Measurements from ENCODE around the gene FAM171A1.
A peak's percentile ranks its signal among the peaks of the same experiment; 100 is the strongest.
"Not testable (repeated sequence)": the region's sequence is repeated elsewhere in the genome, so short reads cannot be mapped to it uniquely, and the experiment has no call there.

The FAM171A1 gene

DNA sequence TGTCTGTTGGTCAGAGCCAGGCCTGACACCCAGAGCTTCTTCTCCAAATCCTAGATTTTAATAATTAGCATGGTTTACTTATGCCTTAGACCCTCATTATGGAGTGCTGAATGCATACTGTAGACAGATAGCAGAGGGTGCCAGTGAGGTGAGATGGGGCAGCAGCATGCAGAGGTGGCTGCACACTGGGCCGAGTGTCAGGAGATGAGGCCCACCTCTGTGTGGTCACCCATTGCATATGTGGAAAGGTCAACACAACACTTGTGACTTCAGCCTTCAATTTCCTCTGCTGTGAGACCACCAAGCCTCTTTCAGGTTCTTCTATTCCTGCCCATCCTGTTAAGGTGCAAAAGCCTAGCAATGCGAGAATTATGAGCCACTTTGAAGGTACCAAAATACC, 162.9 kb downstream of the FAM171A1 start:
- DNase-seq (ENCODE audit: low spot score): no peak

DNA sequence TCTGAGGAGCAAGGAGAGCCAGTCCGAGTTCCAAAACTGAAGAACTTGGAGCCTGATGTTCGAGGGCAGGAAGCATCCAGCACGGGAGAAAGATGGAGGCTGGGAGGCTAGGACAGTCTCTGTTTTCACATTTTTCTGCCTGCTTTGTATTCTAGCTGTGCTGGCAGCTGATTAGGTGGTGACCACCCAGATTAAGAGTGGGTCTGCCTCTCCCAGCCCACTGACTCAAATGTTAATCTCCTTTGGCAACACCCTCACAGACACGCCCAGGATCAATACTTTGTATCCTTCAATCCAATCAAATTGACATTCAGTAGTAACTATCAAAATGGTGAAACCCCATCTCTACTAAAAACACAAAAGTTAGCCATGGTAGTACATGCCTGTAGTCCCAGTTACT, 163.7 kb downstream of the FAM171A1 start:
- DNase-seq (ENCODE audit: low spot score): not testable (repeated sequence)

DNA sequence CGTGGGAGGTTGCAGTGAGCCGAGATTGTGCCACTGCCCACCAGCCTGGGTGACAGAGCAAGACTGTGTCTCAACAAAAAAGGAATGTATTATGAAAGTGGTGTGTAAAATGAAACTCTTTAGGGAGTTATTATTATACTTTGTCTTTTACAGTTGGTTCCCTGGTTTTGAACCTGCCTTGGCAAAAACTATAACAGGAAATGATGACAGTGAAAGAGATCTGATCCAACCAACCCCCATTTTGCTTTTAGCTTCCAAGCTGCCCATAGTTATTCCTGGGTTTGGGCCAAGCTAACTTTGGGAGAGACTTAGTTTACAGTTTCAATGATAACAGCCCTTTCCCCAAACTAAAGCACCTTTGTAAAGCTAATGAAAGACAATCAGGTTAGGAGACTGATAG, 168.4 kb downstream of the FAM171A1 start:
- DNase-seq (ENCODE audit: low spot score): no peak

DNA sequence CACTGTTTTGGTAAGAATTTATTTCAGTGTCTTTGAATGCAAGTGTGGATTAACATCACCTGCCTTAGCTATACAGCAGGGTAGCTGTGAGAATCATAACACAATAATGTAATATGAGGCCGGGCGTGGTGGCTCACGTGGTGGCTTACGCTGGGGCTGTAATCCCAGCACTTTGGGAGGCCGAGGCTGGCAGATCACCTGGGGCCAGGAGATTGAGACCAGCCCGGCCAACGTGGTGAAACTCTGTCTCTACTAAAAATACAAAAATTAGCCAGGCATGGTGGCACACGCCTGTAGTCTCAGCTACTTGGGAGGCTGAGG, 168.8 kb downstream of the FAM171A1 start:
- not testable (repeated sequence) for DNase-seq (ENCODE audit: low spot score)

DNA sequence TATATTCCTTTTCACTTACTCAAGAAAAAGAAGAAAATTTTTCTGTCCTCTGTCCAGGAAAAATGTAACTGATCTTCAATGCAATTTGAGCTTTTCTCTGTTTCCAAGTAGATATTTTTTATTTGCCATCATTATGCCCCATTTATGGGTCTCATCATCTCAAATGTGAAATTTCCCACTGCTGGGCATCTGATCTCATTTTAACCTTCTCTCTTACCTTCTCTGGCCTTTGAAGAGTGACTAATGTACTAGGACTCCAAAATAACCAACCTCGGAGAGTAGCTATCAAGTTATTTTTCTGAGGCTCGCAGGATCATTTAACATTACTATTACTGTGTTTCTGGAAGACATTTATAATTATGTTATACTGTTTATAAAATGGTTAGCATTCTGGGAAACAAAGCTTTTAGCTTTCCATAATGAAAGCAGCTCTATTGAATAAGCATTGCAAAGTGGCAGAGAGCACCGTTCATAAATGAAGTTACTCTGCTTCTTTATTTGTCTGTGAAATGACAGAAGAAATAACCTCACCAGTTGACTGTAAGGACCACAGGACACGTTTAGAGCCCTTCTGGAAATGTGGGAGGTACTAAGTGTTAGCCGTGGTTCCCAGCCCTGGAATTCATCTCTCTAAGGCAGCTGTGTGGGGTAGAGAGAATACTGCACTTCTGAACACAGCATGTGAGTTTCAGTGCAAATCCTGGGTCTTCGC, 169.3 kb downstream of the FAM171A1 start:
- DNase-seq (ENCODE audit: low spot score): peak; percentile 72

DNA sequence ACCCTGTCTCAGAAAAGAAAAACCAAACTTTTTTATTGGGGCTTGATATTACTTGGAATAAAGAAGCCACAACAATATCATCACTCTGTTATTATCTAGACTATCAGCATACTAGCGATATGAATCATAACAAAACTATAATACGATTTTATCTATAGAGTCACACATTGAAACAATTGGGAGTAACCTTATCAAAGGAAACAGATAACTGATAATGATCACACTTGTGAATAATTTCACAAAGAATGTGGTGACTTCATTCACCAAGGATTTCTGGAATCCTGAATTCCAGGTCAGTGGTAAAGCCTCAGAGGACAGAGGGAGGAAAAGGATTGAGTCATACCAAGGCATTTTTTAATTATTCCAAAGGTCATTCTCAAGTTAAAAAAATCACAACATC, 170.5 kb downstream of the FAM171A1 start:
- peak; percentile 90 for DNase-seq (ENCODE audit: low spot score)

DNA sequence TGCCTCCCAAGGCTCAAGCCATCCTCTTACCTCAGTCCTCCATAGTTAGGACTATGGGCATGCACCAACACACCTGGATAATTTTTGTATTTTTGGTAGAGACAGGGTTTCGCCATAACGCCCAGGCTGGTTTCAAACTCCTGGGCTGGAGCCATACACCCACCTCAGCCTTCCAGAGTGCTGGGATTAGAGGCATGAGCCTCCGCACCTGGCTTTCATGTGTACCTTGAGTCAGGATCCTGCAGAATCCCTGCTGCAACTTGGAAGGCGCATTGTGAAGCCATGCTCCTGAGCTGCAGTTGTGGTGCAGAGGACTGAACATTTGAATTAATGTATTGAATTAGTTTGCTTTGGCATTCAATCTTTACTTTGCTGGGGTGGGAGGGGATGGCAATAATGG, 173.2 kb downstream of the FAM171A1 start:
- no peak for DNase-seq (ENCODE audit: low spot score)

DNA sequence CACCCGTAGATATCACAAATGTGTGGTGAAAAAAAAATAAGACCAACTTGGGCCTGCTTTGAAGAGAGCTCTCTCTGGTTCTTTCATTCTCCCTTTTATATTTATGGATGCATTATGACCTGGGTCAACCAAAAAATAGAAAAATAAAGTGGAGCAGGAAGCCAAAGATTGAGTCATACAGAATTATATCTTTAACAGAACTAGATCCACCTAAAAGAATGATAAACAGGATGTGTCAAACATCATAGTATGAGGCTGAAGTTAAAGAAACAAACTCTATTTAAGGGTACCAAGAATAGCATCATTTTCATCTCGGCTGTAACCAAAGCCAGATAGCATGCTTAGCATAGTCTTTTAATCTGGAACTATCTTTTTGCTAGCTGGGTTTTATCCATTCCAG, 173.8 kb downstream of the FAM171A1 start:
- DNase-seq (ENCODE audit: low spot score): no peak

DNA sequence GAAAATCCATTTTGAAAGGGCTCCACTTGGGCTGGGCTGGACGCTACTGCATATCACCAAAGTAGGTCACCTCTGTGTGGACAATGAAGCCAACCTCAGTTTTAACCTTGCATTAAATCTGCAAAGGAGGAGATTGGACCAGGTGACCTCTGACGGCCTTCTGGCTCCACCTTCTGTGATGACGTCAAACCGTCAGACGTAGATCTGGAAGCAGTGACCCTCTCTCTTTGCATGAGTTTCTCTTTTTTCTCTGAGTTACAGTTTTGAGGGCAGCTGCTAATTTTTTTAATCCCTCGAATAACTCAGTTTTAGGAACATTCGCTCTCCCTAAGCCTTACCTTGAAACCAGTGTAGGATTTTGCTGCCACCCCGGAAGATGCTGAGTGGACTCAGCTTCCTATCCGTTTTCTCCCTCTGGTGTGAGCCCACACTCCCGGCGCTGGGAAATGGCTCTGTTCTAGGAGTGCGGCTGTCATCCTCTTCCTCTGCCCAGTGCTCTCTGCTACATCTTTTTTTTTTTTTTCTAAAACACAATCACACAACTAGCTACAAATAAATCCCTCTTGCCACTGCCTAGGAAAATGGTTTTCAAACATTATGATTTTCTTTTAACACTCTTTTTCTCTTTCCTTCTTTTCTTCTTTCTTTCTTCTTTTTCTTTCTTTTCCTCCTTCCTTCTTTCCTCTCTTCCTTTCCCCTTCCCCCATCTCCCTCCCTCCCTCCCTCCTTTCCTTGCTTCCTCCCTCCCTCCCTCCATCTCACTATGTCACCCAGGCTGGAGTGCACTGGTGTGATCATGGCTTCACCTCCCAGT, 174.9 kb downstream of the FAM171A1 start:
- no peak for DNase-seq (ENCODE audit: low spot score)

DNA sequence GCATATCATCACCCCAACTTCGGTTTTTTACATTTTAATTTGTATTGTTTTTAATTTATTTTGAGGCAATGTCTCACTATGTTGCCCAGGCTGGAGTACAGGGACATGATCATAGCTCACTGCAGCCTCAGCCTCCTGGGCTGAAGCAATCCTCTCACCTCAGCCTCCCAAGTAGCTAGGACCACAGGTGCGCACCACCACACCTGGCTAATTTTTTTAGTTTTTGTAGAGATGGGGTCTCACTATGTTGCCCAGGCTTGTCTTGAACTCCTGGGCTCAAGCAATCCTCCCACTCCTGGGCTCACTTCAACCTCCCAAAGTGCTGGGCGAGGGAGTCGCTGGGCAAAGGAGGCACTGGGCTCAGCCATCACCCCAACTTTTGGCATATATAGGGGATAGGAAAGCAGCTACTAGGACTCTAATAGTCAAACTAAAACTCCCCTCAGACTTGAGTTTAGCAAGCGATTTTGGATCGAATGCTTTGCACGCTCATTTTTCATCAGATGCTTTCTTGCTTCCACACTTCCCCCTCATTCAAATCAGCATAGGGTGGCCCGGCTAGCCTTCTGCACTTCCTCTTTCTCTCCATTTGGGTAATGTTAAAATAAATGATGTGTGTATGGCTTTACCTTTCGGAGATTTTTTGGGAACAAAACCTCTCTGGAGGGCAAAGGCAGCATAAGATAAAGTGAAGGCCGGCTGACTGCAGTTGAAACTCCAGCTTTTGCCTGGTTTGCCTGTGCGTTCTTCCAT, 181.8 kb downstream of the FAM171A1 start:
- DNase-seq (ENCODE audit: low spot score): no peak

DNA sequence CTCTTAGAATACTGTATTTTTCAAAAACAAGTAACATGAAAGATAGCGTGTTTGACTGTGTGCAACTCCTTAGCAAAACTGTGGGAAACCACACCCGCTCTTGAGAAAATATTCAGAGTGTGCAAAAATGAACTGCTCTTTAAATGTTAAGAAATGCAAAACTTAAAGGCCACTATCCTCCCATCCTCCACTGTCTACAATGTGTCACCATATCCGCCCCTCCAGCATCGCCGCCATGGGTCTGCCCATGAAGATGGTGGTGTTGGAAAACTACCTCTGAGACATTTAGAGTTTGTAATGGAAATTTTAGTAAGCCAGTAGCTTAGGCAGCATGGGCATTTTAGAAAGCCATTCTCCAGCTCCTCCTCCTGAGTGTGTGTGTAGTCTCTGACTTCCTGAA, 182.5 kb downstream of the FAM171A1 start:
- DNase-seq (ENCODE audit: low spot score): no peak

DNA sequence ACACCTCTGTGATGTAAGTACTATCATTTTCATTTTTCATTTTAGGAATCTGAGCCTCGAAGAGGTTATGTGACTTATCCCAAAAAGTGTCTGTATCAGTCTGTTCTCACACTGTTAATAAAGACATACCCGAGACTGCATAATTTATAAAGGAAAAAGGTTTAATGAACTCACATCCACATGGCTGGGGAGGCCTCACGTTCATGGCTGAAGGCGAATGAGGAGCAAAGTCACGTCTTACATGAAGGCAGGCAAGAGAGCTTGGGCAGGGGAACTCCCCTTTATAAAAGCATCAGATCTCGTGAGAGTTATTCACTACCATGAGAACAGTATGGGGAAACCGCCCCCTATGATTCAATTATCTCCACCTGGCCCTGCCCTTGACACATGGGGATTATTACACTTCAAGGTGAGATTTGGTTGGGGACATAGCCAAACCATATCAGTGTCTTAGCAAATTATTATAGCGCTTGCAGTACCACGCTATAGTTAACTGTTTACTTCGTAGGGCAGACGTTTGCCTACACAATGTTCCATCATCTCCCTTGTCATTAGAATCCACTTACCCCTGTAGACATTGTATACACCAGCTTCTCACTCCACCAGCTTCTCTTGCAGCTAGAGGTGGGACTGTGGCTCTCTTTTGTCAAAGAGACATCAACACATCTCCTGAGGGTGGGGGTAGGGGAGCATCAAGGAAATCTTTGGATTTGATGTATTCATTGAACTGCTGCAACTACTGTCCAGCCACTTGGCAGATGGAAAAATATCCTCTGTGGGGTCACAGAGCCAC, 187.2 kb downstream of the FAM171A1 start:
- no peak for DNase-seq (ENCODE audit: low spot score)

DNA sequence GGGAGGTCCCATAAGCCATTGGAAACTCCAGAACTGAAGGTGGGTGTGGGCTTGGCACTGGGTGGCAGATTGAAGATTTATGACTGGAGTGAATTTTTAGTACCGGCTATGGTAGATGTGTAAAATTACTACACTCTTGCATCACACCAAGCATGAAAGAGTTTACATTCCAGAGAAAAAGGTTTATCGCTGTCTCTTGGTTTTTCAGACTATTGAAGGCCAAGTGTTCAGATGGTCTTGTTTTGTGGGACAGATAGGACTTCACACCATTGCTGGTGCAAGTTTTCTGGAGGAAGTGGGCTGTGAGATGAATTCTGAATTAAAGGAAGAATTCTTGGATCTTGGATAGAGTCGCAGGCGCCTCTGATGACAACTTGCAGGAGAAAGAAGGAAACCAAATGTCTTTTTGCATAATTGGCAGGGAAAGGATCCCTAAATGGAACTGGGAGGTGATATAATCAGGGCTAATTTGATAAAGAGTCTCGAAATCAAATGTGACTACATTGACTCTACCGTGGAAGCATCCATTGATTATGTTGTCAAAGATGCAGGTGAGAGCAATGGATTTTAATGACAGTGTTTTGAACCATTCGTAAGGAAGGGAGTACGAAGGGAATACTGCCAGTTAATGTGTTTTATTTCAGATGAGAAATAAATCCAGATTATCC, 188.4 kb downstream of the FAM171A1 start:
- peak; percentile 57 for DNase-seq (ENCODE audit: low spot score)

DNA sequence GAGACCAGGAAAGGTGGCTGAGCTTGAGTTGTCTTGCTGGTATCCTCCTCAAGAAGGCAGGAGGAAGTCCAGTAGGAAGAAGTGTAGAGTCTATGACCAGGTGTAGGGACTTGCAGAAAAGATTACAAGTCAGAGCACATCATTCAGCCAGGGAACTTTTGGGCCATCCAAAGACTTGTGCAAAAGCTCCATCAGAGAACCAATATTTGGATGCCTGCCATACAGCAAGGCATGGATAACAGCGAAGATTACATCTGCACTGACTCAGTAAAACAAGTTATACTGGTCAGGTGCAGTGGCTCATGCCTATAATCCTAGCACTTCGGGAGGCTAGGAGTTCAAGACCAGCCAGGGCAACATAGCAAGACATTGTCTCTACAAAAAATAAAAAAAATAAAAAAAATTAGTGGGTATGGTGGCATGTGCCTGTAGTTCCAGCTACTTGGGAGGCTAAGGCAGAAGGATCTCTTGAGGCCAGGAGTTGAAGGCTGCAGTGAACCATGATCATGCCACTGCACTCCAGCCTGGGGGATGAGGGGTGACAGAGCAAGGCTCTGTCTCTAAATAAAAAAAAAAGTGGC, 189.4 kb downstream of the FAM171A1 start:
- no peak for DNase-seq (ENCODE audit: low spot score)

DNA sequence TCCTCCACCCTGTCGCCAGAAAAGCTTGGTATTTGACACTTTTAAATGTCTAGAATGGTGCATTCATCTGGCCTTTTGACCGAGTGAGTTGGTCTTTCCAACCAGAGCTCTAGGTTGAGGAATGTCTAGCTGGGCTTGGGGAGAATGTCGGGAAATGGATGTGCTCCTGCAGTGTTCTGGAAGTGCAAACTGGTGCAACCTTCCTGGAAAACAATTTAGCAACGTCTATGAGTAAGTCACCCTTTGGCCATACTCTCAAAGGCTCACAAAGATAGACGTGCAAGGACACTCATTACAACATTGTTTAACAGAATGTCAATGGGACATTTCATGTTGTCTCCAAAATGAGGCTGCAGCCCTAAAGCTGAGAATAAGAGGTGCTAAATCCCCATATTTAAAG, 190.4 kb downstream of the FAM171A1 start:
- DNase-seq (ENCODE audit: low spot score): no peak

DNA sequence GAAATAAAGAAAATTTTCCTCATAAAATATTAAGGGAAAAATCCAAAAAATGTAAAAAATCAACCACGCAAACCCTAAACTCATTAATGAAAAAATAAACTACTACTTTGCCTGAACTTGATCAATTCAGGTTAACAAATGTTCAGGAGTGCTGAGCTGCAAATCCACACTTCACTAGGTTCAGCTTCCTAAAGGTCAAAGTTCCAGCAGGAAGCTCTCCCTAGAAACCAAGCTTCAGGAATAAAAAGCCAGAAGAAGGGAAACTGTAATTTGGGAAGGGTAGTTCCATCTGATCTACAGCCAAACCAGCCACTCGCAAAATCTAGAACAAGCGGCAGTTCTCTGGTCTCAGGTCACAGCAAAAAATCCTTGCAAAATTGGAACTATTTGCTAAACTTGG, 194.8 kb downstream of the FAM171A1 start:
- no peak for DNase-seq (ENCODE audit: low spot score)

DNA sequence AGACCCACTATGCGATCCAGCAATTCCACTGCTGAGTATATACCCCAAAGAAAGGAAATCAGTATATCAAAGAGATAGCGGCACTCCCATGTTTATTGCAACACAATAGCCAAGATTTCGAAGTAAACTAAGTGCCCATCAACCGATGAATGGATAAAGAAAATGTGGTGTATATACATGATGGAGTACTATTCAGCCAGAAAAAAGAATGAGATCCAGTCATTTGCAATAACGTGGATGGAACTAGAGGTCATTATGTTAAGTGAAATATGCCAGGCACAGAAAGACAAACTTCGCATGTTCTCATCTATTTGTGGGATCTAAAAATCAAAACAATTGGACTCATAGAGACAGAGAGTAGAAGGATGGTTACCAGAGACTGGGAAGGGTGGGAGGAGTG, 195.5 kb downstream of the FAM171A1 start:
- no peak for DNase-seq (ENCODE audit: low spot score)

DNA sequence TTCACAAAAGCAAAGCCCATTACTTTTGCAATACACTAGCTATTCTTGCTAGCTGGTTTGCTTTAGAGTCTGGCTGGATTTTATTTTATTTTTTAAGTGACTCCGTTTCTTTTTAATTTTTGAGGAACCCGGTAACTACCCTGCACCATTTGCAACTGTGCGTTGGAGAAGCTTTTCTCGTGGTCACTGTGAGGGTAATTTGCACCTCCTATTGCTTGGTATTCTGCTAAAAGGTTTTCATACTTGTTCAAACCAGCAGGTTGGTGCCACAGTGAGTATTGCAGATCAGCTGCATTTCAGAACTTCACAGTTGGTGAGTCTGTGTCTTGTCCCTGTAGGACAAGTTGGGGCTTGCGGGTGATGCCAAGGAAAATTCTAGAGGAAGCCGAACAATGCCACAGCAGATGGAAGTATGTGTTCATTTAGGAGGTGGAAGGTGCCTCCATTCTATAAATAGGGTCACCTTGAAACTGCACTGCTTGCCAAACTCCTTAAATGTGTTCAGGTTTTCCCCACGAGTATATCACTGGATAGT, 198.7 kb downstream of the FAM171A1 start:
- no peak for DNase-seq (ENCODE audit: low spot score)

DNA sequence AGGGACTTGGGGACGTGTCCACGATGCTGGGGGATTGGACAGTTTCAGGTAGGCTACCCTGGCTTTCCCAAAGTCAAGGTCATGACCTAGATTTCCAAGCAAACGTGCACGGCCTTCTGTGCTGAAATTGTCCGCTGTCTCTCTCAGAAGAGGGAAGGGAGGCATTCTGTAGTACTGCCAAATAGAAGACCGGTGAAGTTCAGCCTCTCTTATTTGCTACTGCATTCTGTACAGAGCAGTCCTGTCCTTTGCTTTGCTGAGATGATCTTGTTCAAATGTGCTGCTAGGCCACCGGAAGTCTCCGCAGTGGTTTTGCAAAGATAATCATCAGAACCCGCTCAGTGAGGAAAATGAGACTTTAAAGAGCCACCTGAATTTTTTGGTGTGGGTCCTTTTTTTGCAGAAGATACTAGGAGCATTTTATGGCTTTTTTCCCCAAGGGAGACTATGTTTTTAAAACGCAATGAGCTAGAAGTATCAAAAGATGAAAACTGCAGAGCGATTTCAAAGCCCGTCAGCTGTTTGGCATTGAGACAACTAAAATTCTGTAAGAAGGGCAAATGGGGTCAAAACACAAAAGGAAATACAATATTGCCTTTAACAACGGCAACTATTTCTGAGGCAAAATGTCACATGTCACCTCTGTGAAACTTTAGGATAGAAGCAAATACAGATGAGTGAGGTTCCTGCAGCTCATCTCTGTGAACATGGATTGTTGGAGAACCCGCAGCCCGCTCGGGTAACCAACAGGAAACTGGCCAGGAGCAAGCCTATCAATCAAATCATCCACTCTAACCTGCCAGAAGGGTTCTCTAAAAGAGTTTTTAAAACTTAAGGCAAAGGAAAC, 201.3 kb downstream of the FAM171A1 start:
- no peak for DNase-seq (ENCODE audit: low spot score)

Measured in SW480 (cell line).